ENCODE measurements around the gene ALG12. TPM values are rescaled to one million over a fixed set of nuclear protein-coding genes. Genes with fewer than 3 reads are reported as not detected.

Gene ALG12
- total RNA-seq, 4 donors from 2014 or later: 17.3 to 25.5 (median 22.1) TPM

DNA sequence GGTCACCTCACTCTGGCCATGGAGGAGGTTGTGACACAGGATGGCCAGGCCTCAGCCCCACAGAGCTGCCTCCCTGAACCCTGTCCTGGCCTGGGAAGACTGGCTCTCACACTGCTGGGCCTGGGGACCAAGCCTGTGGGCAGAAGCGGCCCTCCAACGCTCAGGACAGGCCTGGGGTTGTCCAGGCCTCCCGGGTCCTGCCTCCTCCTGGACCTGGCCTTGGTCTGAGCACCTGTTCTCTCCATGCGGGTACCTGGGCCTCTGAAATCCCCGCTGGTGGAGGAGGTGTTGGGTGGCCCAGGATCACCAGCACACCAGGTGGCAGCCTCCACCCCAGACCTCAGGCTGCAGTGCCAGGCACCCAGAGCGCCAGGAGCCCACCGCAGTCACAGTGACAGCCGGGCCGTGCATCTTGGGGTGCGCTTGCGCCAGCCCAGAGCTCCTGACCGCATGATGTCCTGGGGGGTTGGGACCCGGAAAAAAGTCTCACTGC lies 26.2 kb upstream of the ALG12 start:
- DNase-seq: no peak
- Histone ChIP-seq H3K4me3 (no peak overlapping the region), H3K27me3 (no peaks in the 10 kb centered on the region), H3K27ac (peak overlapping the region in 2 of 4 donors; percentile 38 to 76), H3K4me1 (peaks cover 0 to 24% (median 4%) of the 10 kb centered on the region in 4 donors), H3K36me3 (no peaks in the 10 kb centered on the region), H3K9me3 (no peaks in the 10 kb centered on the region)
- TF ChIP-seq POLR2A (IDR thresholded peaks at IDR 0.05): no peak
- TF ChIP-seq, protein P1, sequence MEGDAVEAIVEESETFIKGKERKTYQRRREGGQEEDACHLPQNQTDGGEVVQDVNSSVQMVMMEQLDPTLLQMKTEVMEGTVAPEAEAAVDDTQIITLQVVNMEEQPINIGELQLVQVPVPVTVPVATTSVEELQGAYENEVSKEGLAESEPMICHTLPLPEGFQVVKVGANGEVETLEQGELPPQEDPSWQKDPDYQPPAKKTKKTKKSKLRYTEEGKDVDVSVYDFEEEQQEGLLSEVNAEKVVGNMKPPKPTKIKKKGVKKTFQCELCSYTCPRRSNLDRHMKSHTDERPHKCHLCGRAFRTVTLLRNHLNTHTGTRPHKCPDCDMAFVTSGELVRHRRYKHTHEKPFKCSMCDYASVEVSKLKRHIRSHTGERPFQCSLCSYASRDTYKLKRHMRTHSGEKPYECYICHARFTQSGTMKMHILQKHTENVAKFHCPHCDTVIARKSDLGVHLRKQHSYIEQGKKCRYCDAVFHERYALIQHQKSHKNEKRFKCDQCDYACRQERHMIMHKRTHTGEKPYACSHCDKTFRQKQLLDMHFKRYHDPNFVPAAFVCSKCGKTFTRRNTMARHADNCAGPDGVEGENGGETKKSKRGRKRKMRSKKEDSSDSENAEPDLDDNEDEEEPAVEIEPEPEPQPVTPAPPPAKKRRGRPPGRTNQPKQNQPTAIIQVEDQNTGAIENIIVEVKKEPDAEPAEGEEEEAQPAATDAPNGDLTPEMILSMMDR (IDR thresholded peaks at IDR 0.05): peak in 1 of 6 experiments; percentile 3

DNA sequence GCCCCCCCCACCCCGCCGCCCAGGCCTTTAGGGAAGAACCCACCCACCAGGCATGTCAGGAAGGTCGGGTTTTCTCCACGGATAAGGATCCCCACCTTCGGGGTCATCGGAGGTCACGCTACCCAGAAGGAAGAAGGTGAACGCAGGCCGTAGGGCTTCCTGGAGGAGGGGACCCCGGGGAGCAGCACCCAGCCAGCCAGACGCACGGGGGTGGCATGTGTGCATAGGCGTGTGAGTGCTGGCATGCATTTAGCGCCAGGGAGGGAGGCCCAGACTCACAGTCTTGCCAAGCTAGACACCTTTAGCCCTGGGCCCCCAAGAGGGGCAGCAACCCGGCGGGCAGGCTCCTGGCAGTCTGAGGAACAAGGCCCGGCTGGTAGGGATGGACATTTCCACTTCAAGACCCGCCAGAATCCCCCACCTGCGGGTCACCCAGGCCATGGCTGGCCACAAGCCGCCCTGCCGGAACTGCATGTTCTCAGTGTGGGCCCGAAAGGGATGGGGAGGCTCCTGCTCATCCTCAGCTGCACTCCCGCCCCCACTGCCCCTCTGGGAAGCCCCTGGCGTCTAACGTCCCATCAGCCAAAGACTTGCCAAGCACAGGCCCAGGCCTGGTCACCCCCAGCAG lies 25.6 kb upstream of the ALG12 start:
- Histone ChIP-seq H3K4me3 (no peak overlapping the region), H3K27ac (peak overlapping the region in 2 of 4 donors; percentile 38 to 76), H3K4me1 (peaks cover 0 to 24% (median 4%) of the 10 kb centered on the region in 4 donors), H3K27me3 (no peaks in the 10 kb centered on the region), H3K9me3 (no peaks in the 10 kb centered on the region), H3K36me3 (no peaks in the 10 kb centered on the region)
- TF ChIP-seq, protein P1 (IDR thresholded peaks at IDR 0.05): no peak
- no peak for TF ChIP-seq POLR2A (IDR thresholded peaks at IDR 0.05)
- DNase-seq: no peak

DNA sequence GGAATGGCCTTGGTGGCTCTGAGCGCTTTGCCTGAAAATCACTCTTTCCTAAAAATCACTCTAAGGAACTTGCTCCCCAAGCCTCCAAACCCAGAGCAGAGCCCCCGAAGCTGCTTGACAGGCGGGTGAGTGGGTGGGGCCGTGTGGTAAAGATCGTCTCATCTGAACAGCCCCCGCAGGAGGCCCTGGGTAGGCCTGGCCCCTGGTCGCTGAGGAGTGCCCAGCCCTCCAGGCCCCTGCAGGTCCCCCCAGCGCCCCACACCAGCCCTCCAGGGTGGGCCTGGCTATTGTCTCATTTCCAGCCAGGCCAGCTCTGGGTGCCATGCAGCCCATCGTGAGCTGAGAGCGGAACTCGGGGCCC lies 25.1 kb upstream of the ALG12 start:
- peak overlapping the region in 1 of 4 donors; percentile 76 for H3K27ac ChIP-seq

DNA sequence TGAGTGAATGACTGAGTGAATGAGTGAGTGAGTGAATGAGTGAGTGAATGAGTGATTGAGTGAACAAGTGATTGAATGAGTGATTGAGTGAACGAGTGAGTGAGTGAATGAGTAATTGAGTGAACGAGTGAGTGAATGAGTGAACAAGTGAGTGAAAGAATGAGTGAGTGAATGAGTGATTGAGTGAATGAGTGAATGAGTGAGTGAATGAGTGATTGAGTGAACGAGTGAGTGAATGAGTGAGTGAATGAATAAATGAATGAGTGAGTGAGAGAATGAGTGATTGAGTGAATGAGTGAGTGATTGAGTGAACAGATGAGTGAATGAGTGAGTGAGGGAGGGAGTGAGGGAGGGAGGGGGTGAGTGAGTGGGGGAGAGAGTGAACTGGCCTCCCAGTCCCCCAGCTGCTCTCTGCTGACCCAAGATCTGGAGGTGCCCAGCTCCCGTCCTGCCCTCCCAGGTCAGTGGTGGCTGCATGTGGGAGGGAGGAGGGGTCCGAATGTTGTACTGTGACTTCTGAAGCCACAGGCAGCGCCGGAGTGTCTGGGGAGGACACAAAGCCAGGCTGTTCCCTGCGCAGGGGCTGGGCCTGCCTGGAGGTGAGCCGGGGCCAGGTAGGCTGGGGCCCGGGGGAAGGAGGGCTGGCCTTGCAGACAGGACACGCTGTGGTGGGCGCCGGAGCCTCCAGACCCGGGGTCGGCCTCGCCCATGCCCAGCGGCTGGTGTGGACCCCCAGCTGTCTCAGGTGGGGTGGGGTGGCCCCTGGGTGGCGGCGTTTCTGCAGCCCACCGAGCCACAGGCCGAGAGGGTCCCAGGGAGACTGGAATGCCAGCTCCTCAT lies 24.5 kb upstream of the ALG12 start:
- Histone ChIP-seq H3K27ac (no peak overlapping the region), H3K9me3 (no peaks in the 10 kb centered on the region), H3K27me3 (no peaks in the 10 kb centered on the region), H3K4me1 (peaks cover 0 to 21% (median 4%) of the 10 kb centered on the region in 4 donors), H3K4me3 (no peak overlapping the region), H3K36me3 (no peaks in the 10 kb centered on the region)
- no peak for TF ChIP-seq POLR2A (IDR thresholded peaks at IDR 0.05)
- TF ChIP-seq, protein P1 (IDR thresholded peaks at IDR 0.05): no peak
- DNase-seq: no peak

More for the DNA sequence above, 25.1 kb upstream of the ALG12 start:
- Histone ChIP-seq H3K36me3 (no peaks in the 10 kb centered on the region), H3K27me3 (no peaks in the 10 kb centered on the region), H3K9me3 (no peaks in the 10 kb centered on the region), H3K4me3 (no peak overlapping the region), H3K4me1 (peaks cover 0 to 24% (median 4%) of the 10 kb centered on the region in 4 donors)
- DNase-seq: no peak
- TF ChIP-seq, protein P1 (IDR thresholded peaks at IDR 0.05): no peak
- no peak for TF ChIP-seq POLR2A (IDR thresholded peaks at IDR 0.05)

DNA sequence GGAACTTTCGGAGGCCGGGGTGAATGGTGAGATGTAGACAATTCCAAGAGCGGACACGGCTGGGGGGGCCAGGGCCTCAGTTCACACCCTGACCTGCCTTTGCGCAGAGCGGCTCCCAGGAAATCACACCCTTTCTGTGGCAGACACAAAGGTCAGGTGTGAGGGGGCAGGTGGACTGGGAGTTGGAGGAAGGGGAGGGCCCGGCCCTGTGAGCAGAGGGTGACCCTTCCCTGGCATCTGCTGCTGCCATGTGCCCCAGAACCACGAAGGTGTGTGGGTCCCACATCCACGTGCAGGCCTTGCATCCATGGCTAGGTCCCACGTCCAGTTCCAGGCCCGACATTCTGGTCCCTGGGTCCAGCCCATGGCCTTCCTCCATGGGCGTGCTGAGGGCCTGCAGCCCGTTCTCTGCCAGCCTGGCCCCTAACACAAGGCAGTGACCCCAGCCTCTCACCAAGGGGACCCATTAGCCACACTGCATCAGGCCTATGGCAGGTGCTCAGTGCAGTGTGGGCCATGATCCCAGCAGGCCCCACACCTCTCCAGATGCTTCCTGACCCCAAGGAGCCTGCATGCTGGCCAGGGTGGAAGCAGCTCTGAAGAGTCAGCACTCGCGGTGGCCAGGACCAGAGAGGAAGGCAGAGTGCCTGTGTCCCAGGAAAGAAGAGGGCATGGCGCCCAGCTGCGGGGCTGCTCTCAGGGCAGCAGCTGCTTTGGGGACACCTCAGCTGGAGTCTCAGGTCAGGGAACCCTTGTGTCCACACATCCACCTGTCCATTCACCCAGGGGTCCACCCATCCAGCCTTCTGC lies 23.5 kb upstream of the ALG12 start:
- Histone ChIP-seq H3K27ac (no peak overlapping the region), H3K9me3 (no peaks in the 10 kb centered on the region), H3K27me3 (no peaks in the 10 kb centered on the region), H3K4me3 (no peak overlapping the region), H3K36me3 (no peaks in the 10 kb centered on the region), H3K4me1 (peaks cover 0 to 21% (median 6%) of the 10 kb centered on the region in 4 donors)
- no peak for DNase-seq
- no peak for TF ChIP-seq POLR2A (IDR thresholded peaks at IDR 0.05)
- TF ChIP-seq, protein P1 (IDR thresholded peaks at IDR 0.05): no peak

All from Peyer's patch (tissue), 4 donors.